NCI-H128 (cell line): ENCODE results near the gene ATP10B.

Source experiments
- DNase-seq: peaks from one replicate; lab custom pipeline; 2025; ENCODE audit not compliant: unreplicated experiment; lab: John Stamatoyannopoulos, UW

The ATP10B gene

GRCh38 chr5:160693831-160694465 is 158.1 kb downstream of the ATP10B start:
- DNase-seq = no peak

DNA sequence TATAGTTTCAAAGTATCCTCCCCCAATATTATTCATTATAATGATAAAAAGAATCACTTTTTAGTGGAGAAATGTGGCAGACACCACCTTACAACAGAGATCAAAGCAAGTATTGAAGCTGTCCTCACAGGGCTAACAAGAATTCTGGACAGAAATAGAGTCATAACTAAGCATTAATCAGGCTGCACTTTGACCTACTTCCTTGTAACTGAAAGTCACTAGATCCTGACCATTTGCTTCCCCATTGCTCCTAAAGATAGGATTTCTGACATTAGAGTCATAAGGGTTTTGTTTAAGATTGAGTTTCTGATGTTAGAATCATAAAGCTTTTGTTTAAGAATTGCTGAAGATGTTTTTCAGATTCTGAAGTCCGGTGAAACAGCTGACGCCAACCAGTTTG is 159.7 kb downstream of the ATP10B start:
- no peak for DNase-seq

GRCh38 chr5:160685695-160686094 is 166.3 kb downstream of the ATP10B start:
- no peak for DNase-seq

GRCh38 chr5:160685219-160685618 is 166.8 kb downstream of the ATP10B start:
- no peak for DNase-seq

DNA sequence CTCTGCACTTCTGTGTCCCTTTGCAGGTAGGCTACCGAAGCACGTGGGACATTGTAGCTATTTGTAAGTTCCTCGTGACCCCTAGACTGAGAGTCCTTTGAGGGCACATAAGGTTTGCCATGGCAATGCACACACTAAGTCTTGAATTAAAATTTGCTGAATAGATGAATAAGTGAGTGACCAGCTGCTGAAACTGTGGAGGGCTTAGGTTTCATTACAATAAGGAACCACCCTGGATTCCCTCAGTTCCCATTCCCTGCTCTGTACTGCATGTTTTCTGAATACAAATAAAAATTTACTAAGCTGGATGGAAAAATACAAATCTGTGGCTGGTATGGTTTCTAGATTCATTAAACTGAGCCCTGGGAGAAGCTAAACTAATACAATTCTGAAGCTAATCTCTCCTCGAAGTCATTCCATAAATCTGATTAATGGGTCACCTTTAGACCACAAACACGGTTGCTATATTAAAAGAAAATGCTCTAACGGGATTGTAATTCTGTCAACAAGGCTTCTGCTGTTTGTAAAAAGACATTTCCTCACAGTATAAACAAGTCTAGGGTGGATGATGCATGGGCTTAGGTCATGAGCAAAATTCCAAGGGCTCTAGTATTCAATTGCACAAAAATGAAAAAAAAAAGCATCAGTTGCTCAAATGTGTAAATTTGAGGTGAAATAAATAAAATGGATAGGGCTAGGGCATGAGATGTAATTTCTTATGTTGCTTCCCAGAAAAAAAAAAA is 172.3 kb downstream of the ATP10B start:
- no peak for DNase-seq

- DNase-seq = no peak
Observed at GRCh38 chr5:160675988-160676387, 176.0 kb downstream of the ATP10B start.

DNA sequence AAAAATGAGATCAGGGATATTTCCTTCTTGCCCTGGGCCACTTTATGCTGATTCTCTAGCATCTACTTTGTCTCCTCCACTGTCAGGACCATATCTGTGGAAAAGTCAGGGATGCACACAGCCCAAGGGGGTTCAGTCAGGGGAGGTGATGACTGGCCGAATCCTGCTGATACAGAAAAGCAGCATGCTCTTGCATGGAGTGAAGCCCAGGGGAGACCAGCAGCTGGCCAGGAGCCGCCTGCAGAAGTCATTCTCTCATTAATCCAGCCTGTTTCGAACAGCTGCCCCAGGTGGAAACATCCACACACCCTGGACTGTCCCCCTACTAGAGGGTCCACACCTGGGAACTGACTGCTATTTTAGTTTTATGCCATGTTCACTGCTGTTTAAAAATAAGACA is 177.1 kb downstream of the ATP10B start:
- no peak for DNase-seq

- DNase-seq = no peak
Observed at GRCh38 chr5:160672521-160672920, 179.5 kb downstream of the ATP10B start.

- DNase-seq = no peak
Observed at GRCh38 chr5:160668356-160668755, 183.7 kb downstream of the ATP10B start.

- DNase-seq = no peak
Observed at GRCh38 chr5:160667160-160667559, 184.9 kb downstream of the ATP10B start.

DNA sequence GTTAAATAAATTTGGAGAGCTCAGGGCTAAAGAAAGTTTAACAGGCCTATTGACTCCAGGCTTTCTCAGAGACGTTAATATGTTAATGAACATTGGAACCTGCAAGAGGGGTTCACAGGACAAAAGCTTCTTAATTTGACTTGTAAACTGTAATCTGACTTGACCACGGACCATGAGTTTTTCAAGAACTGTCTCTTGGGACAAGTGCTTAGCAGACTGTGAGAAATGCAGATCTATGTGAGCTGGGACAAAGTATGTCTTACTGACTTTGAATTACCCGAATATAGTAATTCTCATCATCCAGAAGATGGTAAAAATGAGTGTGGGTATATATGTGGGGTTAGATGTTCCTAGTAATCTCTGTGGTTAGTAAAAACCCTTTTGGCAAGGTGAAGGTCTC is 186.6 kb downstream of the ATP10B start:
- no peak for DNase-seq

GRCh38 chr5:160660132-160660531 is 191.9 kb downstream of the ATP10B start:
- DNase-seq = no peak

GRCh38 chr5:160657622-160658458 is 194.2 kb downstream of the ATP10B start:
- no peak for DNase-seq

GRCh38 chr5:160657068-160657507 is 194.9 kb downstream of the ATP10B start:
- no peak for DNase-seq

- DNase-seq = no peak
Observed at GRCh38 chr5:160655717-160656116, 196.3 kb downstream of the ATP10B start.

GRCh38 chr5:160651692-160652645 is 200.0 kb downstream of the ATP10B start:
- DNase-seq = no peak

- no peak for DNase-seq
Observed at GRCh38 chr5:160649304-160649703, 202.7 kb downstream of the ATP10B start.

DNA sequence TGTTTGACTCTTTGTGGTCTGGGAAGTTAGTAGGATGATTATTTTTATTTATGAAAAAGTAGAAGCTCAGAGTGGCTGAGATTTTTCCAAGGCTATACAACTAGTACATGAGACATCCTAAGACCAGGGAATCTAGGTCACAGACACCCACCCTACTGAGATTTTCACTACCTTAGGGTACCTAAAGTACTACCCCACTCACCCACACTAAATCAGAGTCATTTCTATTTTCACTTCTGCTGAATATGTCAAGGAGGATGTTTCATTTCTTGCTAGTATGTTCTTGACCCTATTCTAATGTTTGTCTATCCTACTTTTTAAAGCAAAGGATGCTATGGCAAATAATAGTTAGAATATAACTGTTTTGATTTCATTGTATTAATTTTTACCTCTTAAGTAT is 206.0 kb downstream of the ATP10B start:
- no peak for DNase-seq

DNA sequence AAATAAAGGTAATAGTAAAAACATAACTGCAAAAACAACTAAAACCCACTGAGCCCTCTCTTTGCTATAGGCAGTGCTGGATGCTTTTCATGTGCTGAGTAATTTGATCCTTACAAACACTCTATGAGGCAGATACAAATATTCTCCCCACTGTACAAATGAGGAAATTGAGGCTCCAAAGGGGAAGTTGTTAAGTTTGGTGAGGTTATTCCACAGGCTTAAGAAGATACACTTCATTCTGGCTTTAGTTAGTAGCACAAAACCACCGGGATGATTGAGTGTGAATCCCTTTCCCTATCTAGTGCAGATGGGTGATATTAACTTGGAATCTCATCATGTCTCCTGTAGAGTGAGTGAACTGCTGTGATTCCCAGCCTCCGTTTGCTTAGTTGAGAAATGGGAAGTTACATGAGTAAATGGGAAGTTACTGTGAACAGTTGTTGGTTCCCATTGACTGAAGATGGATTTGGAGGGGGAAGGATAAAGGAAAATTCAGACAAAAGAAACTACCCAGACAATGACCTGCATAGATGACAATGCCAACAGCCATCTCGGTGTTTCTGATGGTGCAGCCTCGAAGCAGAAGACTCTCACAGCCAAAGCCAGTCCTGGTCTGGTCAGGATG is 208.3 kb downstream of the ATP10B start:
- no peak for DNase-seq

GRCh38 chr5:160641405-160641804 is 210.6 kb downstream of the ATP10B start:
- DNase-seq = no peak
